Ureter (tissue), 1 donor: ENCODE results near the gene PKNOX2. TPM values are rescaled to one million over a fixed set of nuclear protein-coding genes. Genes with fewer than 3 reads are reported as not detected.

Experiments used
- DNase-seq: peaks from one replicate; pipeline ENCODE4 v3.0.0-alpha.2; 2020; ENCODE audit warnings: low spot score
- total RNA-seq: library from RNA; stranded (reverse); gene quantifications from one replicate; pipeline ENCODE4 v1.2.4, GENCODE V29; 2023
- donor health status: DM: yes; HTN: yes; CAD: no.

The PKNOX2 gene
- total RNA-seq, 1 donor from 2014 or later, result 7.3 TPM

GRCh38 chr11:125173027-125173426 is 8.5 kb downstream of the PKNOX2 start:
- DNase-seq, result no peak

- no peak for DNase-seq
Observed at GRCh38 chr11:125173556-125173955, 9.0 kb downstream of the PKNOX2 start.

- no peak for DNase-seq
Observed at GRCh38 chr11:125174057-125174456, 9.5 kb downstream of the PKNOX2 start.

GRCh38 chr11:125174686-125175085 is 10.1 kb downstream of the PKNOX2 start:
- no peak for DNase-seq

GRCh38 chr11:125175166-125175565 is 10.6 kb downstream of the PKNOX2 start:
- no peak for DNase-seq

- no peak for DNase-seq
Observed at GRCh38 chr11:125175896-125176575, 11.5 kb downstream of the PKNOX2 start.

- no peak for DNase-seq
Observed at GRCh38 chr11:125176866-125177265, 12.3 kb downstream of the PKNOX2 start.

- no peak for DNase-seq
Observed at GRCh38 chr11:125177543-125177942, 13.0 kb downstream of the PKNOX2 start.

GRCh38 chr11:125179346-125179745 is 14.8 kb downstream of the PKNOX2 start:
- no peak for DNase-seq

- DNase-seq, result no peak
Observed at GRCh38 chr11:125179895-125180294, 15.3 kb downstream of the PKNOX2 start.

GRCh38 chr11:125180413-125181305 is 16.1 kb downstream of the PKNOX2 start:
- DNase-seq, result no peak

GRCh38 chr11:125182573-125182972 is 18.0 kb downstream of the PKNOX2 start:
- DNase-seq, result no peak

- no peak for DNase-seq
Observed at GRCh38 chr11:125183641-125184040, 19.1 kb downstream of the PKNOX2 start.

GRCh38 chr11:125188021-125188420 is 23.5 kb downstream of the PKNOX2 start:
- no peak for DNase-seq

GRCh38 chr11:125190566-125190965 is 26.0 kb downstream of the PKNOX2 start:
- no peak for DNase-seq

- DNase-seq, result no peak
Observed at GRCh38 chr11:125192183-125192582, 27.6 kb downstream of the PKNOX2 start.

- DNase-seq, result no peak
Observed at GRCh38 chr11:125192717-125193415, 28.3 kb downstream of the PKNOX2 start.

- DNase-seq, result no peak
Observed at GRCh38 chr11:125193416-125193726, 28.8 kb downstream of the PKNOX2 start.

GRCh38 chr11:125193841-125194240 is 29.3 kb downstream of the PKNOX2 start:
- no peak for DNase-seq

GRCh38 chr11:125199915-125200314 is 35.4 kb downstream of the PKNOX2 start:
- no peak for DNase-seq

GRCh38 chr11:125200441-125200840 is 35.9 kb downstream of the PKNOX2 start:
- DNase-seq, result no peak

GRCh38 chr11:125201525-125202141 is 37.1 kb downstream of the PKNOX2 start:
- DNase-seq, result no peak
